Right renal pelvis (tissue), 4 donors: Measurements from ENCODE around the gene TSKU. TPM values are rescaled to one million over a fixed set of nuclear protein-coding genes. Genes with fewer than 3 reads are reported as not detected.
"Not testable (repeated sequence)": the region's sequence is repeated elsewhere in the genome, so short reads cannot be mapped to it uniquely, and the experiment has no call there.

ENCODE experiments used
- DNase-seq, 4 donors: peaks; one replicate each; pipeline ENCODE4 v3.0.0-alpha.2; 2013; ENCODE audit warnings: low read depth in 4 of 4, low spot score in 3 of 4, missing footprints in 1 of 4
- polyA plus RNA-seq, 4 donors: library from polyadenylated mRNA; unstranded; fragments of 120-200 nt; gene quantifications; one replicate each; pipeline ENCODE4 v1.2.1, GENCODE V29; 2013; ENCODE audit not compliant: insufficient read length in 4 of 4

Gene TSKU
- polyA plus RNA-seq, 4 donors: 24.0 to 29.3 (median 27.9) TPM

DNA sequence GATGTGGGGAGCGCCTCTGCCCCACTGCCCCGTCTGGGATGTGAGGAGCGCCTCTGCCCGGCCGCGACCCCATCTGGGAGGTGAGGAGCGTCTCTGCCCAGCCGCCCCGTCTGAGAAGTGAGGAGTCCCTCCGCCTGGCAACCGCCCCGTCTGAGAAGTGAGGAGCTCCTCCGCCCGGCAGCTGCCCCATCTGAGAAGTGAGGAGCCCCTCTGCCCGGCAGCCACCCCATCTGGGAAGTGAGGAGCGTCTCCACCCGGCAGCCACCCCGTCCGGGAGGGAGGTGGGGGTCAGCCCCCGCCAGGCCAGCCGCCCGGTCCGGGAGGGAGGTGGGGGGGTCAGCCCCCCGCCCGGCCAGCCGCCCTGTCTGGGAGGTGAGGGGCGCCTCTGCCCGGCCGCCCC, 38.2 kb downstream of the TSKU start:
- not testable (repeated sequence) for DNase-seq

DNA sequence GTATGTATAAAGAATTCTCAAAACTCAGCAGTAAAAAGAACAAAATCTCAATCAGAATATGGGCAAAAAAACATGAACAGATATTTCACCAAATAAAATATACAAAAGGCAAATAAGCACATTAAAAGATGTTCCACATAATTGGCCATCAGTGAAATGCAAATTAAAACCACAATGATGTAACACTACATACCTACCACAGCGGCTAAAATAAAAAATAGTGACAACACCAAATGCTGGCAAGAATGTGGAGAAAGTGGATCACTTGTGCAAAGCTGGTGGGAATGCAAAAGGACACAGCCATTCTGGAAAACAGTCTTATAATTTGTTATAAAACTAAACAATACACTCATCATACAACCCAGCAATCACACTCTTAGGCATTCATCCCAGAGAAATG, 39.2 kb downstream of the TSKU start:
- no peak for DNase-seq

DNA sequence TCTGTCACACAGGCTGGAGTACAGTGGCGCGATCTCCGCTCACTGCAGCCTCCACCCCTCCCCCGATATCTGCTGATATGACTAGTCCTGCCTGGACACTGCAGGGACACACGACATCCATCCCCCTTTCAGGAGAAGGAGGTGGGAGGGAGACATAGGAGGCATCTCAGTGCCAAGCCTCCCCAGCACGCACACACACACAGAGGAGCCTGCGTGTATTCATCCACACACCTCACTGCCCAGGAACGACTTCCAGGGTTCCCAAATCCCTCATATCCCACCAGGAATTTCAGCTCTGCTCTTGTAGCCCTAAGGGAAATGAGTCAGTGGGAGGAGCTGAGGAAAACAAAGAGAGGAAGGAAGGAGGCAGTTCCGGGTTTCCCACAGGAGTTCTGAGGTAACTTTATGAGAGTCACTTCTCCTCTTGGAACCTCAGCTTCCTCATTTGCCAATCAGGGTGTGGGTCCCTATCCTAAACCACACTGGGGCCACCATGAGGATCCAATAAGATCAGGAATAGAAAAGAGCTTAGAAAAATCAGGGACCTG, 40.4 kb downstream of the TSKU start:
- no peak for DNase-seq

DNA sequence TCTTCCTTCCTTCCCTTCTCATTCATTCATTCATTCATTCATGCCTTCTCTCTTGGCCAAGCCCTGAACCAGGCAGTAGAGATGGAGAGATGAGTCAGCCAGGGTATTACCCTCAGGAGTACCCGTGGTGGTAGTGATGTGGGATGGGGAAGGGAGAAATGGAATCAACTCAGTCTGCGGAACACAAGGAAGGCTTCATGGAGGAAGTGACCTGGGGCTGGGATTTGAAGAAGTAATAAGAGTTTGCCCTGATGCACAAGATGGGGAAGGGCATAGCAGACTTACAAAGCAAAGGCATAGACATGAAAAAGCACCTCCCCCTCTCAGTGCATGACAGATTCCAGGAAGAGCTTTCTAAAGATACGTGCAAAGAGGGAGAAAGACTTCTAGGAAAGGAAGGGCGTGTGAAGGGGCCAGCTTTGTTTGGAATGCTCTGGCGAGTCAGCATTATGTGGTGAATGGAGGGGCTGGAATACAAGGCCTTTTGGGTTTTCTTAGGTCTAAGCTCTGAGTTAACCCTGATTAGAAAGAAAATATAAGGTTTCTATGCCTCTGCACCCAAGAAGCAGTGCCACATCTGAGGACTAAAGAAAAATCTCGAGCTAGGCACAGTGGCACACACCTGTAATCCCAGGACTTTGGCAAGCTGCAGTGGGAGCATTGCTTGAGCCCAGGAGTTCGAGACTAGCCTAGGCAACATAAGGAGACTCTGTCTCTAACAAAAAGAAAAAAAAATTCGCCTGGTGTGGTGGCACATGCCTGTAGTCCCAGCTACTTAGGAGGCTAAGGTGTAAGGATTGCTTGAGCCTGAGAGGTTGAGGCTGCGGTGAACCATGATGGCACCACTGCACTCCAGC, 41.2 kb downstream of the TSKU start:
- DNase-seq: no peak

DNA sequence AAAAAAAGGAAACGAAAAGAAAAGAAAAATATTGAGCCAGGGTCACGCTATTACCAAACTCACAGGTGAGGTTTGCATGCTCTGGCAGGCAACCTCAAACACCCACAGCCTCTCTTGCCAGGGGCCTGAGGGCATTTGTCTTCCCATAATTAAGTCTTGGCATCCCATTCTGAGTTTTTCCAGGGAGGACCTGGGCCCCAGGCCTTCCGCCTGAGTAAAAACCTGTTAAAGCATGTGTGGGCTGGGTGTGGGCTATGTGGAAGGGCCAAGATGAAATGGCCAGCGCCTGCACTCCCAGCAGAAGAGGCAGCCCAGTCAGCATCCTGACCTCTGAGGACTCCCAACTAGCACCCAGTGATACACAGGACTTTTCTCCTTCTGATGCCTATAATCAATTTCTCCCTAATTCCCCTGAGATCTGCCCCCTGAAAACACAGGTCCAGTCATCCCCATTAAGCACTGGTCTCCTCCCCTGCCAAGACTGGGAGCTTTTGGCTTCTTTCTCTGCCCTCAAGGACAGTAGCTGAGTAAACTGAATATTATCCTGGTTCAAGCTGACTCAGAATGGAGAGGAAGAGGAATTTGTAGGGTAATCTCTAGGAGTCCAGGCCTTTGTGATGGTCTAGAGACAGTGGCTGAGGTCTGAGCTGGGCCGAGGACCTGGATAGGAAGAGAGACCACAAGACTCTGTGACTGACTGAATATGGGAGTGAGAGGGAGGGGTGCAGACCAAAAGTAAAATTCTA, 42.0 kb downstream of the TSKU start:
- no peak for DNase-seq

DNA sequence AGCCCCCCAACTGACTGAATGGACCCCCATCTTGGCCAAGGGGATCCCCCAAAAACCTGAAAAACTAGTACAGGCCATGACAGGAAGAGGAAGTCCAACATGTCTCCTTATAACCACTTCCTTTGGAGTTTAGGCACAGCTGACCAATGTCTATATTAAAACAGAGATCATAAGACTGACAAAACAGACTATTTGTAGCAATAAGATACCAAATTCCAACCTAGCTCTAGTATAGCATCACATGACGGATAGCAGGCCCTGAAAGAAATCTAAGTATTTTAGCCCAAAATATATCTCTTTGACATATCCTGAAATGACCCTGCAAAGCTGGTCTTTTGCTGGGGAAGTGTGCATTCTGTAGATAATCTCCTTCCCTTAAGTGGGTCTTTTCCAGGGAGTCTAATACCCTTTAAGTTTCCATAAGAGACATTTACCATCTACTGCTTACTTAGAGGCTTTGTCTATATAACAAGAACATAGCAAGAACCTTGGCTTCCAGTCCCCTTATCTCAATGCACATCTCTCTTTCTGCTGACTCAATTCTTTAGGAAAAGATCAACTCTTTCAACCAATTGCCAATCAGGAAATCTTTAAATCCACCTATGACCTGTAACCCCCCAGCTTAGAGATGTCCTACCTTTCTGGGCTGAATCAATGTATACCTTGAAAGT, 42.7 kb downstream of the TSKU start:
- no peak for DNase-seq

DNA sequence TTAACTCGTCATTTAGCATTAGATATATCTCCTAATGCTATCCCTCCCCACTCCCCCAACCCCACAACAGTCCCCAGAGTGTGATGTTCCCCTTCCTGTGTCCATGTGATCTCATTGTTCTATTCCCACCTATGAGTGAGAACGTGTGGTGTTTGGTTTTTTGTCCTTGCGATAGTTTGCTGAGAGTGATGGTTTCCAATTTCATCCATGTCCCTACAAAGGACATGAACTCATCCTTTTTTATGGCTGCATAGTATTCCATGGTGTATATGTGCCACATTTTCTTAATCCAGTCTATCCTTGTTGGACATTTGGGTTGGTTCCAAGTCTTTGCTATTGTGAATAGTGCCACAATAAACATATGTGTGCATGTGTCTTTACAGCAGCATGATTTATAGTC, 43.4 kb downstream of the TSKU start:
- DNase-seq: not testable (repeated sequence)

DNA sequence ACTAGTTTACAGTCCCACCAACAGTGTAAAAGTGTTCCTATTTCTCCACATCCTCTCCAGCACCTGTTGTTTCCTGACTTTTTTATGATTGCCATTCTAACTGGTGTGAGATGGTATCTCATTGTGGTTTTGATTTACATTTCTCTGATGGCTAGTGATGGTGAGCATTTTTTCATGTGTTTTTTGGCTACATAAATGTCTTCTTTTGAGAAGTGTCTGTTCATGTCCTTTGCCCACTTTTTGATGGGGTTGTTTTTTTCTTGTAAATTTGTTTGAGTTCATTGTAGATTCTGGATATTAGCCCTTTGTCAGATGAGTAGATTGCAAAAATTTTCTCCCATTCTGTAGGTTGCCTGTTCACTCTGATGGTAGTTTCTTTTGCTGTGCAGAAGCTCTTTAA, 43.8 kb downstream of the TSKU start:
- DNase-seq: not testable (repeated sequence)

DNA sequence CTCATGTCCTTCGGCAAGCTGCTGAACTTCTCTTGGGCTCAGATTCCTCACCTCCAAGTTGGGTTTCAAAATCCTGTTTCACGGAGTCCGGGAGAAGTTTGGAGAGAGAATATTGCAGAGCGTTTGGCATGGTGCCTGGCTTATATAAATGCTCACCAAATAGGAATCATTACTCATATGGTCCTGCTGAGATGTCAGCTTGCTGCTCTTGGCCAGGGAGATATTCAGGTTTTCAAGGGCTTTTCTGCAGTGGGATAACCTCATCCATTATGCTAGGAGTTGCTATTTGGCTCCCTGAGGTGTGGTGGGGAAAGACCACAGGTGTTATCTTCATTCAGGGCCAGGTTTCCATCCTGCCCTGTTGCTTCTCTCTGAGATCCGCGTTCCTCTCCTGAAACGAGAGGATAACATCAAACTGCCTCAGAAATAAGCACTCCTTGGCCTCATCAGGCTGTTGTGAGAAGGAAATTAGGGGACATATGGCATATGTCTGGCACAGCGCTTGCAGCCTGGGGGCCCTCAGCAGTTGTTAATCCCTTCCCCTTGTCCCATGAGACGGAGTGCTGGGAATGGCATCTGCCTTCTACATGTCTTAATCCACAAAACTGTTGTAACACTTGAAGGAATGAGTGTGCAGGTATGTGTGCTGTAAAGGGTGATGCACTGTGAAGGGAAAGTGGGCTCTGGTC, 47.6 kb downstream of the TSKU start:
- DNase-seq: no peak

DNA sequence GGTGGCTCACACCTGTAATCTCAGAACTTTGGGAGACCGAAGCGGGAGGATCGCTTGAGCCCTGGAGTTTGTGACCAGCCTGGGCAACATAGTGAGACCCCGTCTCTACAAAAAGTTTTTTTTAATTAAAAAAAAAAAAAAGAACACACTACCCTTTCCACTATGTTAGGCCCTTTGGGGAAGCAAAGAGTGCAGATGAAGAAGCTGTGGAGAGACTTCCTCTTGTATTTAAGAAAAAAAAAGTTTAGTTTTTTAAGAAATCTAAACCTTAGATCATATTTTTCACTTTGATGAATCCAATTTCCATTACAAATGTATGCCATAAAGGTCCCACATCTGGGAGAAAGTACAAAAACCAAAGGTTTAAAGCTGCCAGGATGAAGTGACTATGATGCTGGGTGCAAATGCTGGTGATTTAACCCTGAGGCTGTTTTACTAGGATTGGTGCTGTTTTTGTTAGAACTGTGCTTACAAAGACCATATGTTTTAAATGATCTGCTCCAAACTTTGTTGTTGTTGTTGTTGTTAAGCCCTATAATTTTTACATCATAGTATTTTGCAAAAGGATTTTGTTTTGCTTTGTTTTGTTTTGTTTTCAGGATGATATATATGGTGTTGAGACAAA, 48.6 kb downstream of the TSKU start:
- DNase-seq: no peak

DNA sequence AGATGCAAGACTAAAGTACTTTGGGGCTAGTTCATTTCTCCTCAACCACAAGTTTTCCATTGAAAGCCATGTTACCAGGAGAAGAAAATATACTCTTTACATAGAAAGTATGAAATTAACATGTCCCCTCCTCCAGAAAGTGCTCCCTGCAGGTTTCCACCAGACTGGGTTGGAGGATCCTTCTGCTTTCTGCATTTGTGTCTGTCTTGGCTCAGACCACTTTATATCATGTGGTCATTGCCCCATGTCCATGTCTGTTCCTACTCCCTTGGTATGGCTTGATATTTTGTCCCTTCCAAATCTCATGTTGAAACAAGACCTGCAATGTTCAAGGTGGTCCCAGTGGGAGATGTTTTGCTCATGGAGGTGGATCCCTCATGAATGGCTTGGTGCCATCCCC, 49.2 kb downstream of the TSKU start:
- no peak for DNase-seq

DNA sequence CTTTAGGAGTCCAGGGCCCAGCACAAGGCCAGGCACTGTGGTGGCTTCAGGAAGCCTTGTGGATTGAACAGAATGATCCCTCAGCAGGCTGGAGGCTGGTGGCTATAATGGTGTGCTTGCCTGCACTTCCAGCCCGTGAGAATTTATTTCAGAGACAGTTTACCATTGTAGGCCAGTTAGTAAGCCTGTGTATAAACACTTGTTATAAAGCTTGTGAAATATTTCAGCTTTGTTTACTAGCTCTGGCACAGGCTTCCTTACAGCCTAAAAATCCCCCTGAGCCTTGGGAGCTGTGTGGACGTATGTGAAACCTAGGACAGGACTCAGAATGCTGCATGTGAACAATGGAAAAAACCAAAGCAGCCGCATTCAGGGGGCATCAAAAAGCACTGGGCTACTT, 51.0 kb downstream of the TSKU start:
- DNase-seq: no peak

DNA sequence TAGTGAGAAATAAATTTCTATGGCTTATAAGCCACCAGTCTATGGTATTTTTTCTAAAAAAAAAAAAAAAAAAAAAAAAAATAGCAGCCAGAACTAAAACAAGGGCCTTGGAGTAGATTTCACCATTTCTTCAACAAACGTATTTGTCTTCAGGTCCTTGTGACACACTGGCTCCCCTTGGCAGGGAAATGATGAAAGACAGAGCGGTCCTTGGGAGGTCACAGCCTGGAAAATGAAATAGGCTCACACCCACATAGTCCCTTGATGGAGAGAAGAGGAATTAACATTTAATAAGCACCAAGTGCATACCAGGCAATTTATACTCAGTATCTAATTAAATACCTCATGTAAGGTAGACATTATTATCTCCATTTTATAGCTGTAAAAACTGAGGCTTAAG, 51.9 kb downstream of the TSKU start:
- DNase-seq: no peak

DNA sequence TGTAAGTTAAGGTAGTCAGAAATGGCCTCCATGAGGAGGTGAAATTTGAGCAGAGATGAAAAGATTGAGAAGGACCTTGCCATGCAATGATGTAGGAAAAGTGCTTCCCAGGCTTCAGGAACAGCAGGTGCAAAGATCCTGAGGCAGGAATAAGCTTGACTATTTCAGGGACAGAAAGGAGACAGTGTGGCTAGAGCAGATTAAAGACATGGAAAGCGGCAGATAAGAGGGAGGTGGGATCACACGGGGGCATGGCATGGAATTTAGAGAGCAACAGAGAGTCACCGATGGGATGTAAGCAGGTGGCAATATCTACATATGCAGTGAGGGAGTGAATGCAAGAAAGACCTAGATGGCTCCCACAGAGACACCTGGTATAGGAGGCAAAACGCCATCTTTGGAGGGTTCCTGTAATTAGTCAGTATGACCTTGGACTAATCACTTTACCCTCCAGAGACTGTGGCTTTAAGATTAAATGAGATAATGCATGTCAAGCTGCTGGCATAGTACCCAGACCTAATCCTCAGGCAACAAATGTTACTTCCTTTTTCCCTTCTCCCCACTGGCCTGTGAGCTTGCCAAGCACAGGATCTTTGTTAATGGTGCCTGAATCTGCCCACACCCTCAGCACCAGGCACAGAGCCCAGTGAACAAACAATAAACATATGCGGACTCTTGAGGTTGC, 52.9 kb downstream of the TSKU start:
- DNase-seq: no peak

DNA sequence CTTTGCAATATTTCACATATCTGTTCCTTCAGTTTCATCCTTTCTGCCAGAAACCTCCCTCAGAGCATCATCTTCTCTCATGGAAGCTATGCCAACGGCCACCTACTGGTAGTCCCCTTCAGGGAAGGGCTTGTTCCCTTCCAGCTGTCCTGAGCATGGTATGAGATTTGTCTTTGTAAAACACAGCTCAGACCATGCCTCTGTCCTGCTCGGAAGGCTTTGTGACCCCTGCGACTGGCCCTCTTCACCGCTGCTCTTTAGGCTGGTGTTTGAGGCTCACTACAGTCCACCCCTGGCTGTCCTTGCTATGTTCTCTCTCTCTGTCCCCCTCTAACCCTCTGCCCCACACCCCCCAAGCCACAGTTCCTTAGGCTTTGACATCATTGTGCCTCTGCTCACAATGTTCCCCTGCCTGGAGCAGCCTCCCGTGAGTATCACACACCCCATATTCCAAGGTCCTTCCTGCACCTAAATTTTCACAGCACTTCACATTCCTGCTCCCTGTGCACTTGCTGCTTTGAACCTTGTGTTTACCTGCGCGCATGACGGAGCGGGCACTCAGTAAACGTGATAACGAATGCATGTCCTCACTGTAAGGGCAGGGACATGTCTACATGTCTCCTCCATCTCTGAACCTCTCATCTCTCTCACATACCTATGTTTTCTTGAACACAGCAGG, 53.6 kb downstream of the TSKU start:
- DNase-seq: no peak

DNA sequence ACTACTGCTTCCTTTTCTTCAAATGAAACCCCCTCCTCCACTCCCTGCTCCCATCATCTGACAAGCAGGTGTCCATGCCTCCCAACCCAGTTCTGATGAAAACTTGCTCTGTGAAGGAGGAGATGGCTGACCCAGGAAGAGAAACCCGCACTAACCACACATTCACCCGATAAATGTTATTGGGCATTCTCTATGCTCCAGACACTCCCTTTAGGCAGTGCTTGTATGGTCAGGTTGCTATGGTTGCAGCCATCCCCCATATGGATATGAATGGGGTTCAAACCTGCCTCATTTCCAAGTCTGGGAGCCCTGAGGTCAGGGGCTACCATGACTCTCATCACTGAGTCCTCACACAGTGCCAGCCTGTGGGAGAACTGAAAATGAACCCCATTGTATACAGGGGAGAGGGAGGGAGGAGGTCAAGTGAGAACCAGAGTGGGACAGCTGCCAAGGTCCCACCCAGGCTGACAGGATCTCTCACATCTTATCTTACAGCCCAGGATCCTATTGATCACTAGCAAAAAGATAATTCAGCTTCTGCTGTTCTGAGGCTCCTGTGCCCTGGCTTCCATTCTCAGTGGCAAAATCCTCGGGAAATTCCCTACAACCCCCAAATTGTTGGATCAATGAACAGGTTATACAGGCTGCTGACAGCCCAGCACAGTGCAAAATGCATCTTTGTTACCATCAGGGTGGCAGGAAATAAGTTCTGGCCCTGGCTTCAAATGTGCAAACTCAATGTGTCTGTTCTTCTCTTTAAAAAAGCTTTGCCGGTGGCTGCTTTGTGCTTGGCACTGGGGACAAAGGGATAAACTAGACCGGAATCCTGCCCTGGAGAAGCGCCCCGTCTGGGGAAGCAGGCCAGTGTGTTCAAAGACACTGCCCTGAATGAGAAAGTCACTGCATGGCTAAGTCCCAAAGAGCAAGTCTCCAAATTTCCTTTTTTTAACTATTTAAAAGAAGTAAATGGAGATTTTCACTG, 54.8 kb downstream of the TSKU start:
- no peak for DNase-seq

DNA sequence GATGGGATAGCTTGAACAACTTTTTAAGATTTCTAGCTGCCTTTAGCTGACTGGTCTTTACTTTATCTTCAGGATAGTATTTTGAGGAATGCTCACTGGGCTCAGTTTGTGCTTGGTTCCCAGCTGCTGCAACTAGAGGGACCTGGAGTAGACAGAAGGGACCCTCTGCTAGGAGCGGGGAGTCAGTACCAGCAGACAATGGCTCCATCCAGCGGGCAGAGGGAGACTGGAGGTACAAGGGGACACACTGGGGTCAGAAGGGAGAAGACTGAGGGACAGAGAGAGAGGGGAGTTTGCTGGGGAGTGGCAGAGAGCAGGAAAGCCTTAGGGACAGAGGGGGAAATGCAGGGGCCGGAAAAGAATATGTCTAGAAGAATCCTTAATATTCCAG, 55.5 kb downstream of the TSKU start:
- DNase-seq: no peak

DNA sequence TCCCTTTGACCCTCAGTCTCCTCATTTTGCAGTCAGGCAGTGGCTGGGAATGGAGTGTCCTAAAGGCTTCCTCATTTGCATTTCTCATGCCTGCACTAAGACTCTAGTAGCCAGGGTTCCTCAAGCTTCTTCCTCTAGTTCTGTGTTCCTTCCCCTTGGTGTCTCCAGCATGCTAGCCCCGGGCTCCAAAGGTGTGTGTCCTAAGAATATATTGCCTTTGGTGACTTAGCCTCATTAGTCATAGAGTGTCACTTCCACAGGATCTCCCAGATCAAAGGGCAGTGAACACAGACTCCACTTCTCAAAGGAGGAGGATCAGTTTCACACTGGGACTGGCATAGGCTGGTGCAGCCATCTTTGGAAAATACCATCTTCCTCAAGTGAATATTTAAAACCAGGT, 56.2 kb downstream of the TSKU start:
- DNase-seq: no peak
